Right atrium auricular region (tissue), 2 donors: ENCODE measurements around the gene UGT2A3. TPM values are rescaled to one million over a fixed set of nuclear protein-coding genes. Genes with fewer than 3 reads are reported as not detected.

ENCODE experiments used
- DNase-seq: peaks from one replicate; pipeline ENCODE4 v3.0.0-alpha.2; 2019; ENCODE audit warnings: low spot score
- H3K27ac ChIP-seq, 2 donors: fragments of 200-600 bp; sonication (generic); 1 replicate in 1 of 2; 2 replicates in 1 of 2; pipeline ENCODE4 v1.5.1; 2016 to 2019
- H3K27me3 ChIP-seq, 2 donors: fragments of 200-600 bp; sonication (generic); one replicate each; pipeline versions ENCODE4 v1.5.1 to v1.6.0; 2017 to 2019
- H3K36me3 ChIP-seq: fragments of 200-600 bp; sonication (generic); one replicate; pipeline ENCODE4 v1.5.1; 2016
- H3K4me1 ChIP-seq, 2 donors: fragments of 200-600 bp; sonication (generic); one replicate each; pipeline versions ENCODE4 v1.5.1 to v1.6.0; 2017 to 2019
- H3K4me3 ChIP-seq, 2 donors: fragments of 200-600 bp; sonication (generic); 1 replicate in 1 of 2; 2 replicates in 1 of 2; pipeline ENCODE4 v1.5.1; 2017 to 2019; ENCODE audit warnings: mild to moderate bottlenecking in 1 of 2, moderate library complexity in 1 of 2
- H3K9me3 ChIP-seq, 2 donors: fragments of 200-600 bp; sonication (generic); one replicate each; pipeline ENCODE4 v1.5.1; 2019
- CTCF ChIP-seq, 2 donors: fragments of 200-600 bp; sonication (generic); IDR thresholded peaks; one replicate each; pipeline ENCODE4 v1.5.1; 2019; ENCODE audit warnings: antibody characterized with exemption in 2 of 2
- total RNA-seq, 2 donors: library from RNA; depleted of rRNA; stranded (reverse); fragments of >200 nt; gene quantifications; one replicate each; pipeline ENCODE4 v1.1.0, GENCODE V29; 2016

Gene UGT2A3
- total RNA-seq, 2 donors from 2014 or later = not detected

GRCh38 chr4:68883870-68884269 is 67.7 kb downstream of the UGT2A3 start:
- Histone ChIP-seq H3K4me3 (no peak overlapping the region), H3K4me1 (no peaks in the 10 kb centered on the region), H3K27me3 (no peaks in the 10 kb centered on the region), H3K36me3 (no peaks in the 10 kb centered on the region), H3K9me3 (no peaks in the 10 kb centered on the region), H3K27ac (no peak overlapping the region)
- no peak for TF ChIP-seq CTCF (IDR thresholded peaks at IDR 0.05)
- no peak for DNase-seq

Other genes starting within 250 kb of the UGT2A3 start
- gene UGT2B10, start 135.8 kb downstream of the UGT2A3 start, total RNA-seq = not detected
- not detected for gene UGT2B7, start 144.7 kb upstream of the UGT2A3 start, total RNA-seq